ENCODE data around the gene CALU.

CALU gene

GRCh38 chr7:128707752-128708151 is 31.4 kb upstream of the CALU start:
- H2BK15ac ChIP-seq (ENCODE audit: low read depth, poor library complexity, severe bottlenecking): no peak overlapping the region
- no peak overlapping the region for H2BK5ac ChIP-seq (ENCODE audit: low read depth, low read length, poor library complexity, severe bottlenecking)
- H3K4me2 ChIP-seq (ENCODE audit: low read length, poor library complexity, severe bottlenecking): no peak overlapping the region
- no peak overlapping the region for H3K4ac ChIP-seq (ENCODE audit: low read depth in 1 of 2, low read length in 2 of 2)
- H3K27ac ChIP-seq (ENCODE audit: low read length, poor library complexity, severe bottlenecking): no peak overlapping the region
- no peaks in the 10 kb centered on the region for H3K27me3 ChIP-seq (ENCODE audit: control insufficient read depth in 1 of 2, insufficient read depth in 1 of 2, low read length in 2 of 2)
- no peaks in the 10 kb centered on the region for H3K79me1 ChIP-seq (replicated peaks; ENCODE audit: low read length, poor library complexity, severe bottlenecking)
- H3K23ac ChIP-seq (ENCODE audit: low read length in 2 of 2): no peak overlapping the region
- DNase-seq: no peak
- H4K91ac ChIP-seq (ENCODE audit: low read length): no peak overlapping the region
- no peak overlapping the region for H3K4me3 ChIP-seq (ENCODE audit: insufficient read depth in 1 of 2, low read depth in 1 of 2, low read length in 2 of 2)
- no peak overlapping the region for H2BK12ac ChIP-seq (ENCODE audit: low read length in 2 of 2)
- no peak overlapping the region for H3K9ac ChIP-seq (ENCODE audit: low read length)
- no peak overlapping the region for H3K18ac ChIP-seq (ENCODE audit: low read depth in 1 of 2, low read length in 2 of 2)
- H2AK5ac ChIP-seq (ENCODE audit: low read length, severe bottlenecking): no peak overlapping the region
- no peak overlapping the region for H4K8ac ChIP-seq (ENCODE audit: low read length)
- H3K4me1 ChIP-seq (ENCODE audit: control insufficient read depth, insufficient read depth, low read depth, low read length): no peaks in the 10 kb centered on the region
- 57% methylated on average over 1 of the region's 1 CpG for WGBS
- no peak overlapping the region for H2BK120ac ChIP-seq (ENCODE audit: low read depth, low read length)
- no peaks in the 10 kb centered on the region for H3K36me3 ChIP-seq (ENCODE audit: control insufficient read depth in 1 of 2, insufficient read depth in 2 of 2, low read depth in 1 of 2, low read length in 2 of 2)
- H3K14ac ChIP-seq (ENCODE audit: low read length in 2 of 2): no peak overlapping the region
- H3K9me3 ChIP-seq (ENCODE audit: control insufficient read depth, low read length): peaks cover 4% of the 10 kb centered on the region
- no peak overlapping the region for H2AFZ ChIP-seq (ENCODE audit: low read depth, low read length)

GRCh38 chr7:128708235-128708634 is 30.9 kb upstream of the CALU start:
- no peaks in the 10 kb centered on the region for H3K79me1 ChIP-seq (replicated peaks; ENCODE audit: low read length, poor library complexity, severe bottlenecking)
- H3K9ac ChIP-seq (ENCODE audit: low read length): no peak overlapping the region
- H2BK12ac ChIP-seq (ENCODE audit: low read length in 2 of 2): no peak overlapping the region
- no peak overlapping the region for H2BK5ac ChIP-seq (ENCODE audit: low read depth, low read length, poor library complexity, severe bottlenecking)
- H4K91ac ChIP-seq (ENCODE audit: low read length): no peak overlapping the region
- H2AK5ac ChIP-seq (ENCODE audit: low read length, severe bottlenecking): no peak overlapping the region
- H3K9me3 ChIP-seq (ENCODE audit: control insufficient read depth, low read length): peaks cover 6% of the 10 kb centered on the region
- 67% methylated on average over 2 of the region's 3 CpGs for WGBS
- no peak overlapping the region for H3K4ac ChIP-seq (ENCODE audit: low read depth in 1 of 2, low read length in 2 of 2)
- H3K36me3 ChIP-seq (ENCODE audit: control insufficient read depth in 1 of 2, insufficient read depth in 2 of 2, low read depth in 1 of 2, low read length in 2 of 2): no peaks in the 10 kb centered on the region
- no peak overlapping the region for H3K27ac ChIP-seq (ENCODE audit: low read length, poor library complexity, severe bottlenecking)
- H3K18ac ChIP-seq (ENCODE audit: low read depth in 1 of 2, low read length in 2 of 2): no peak overlapping the region
- no peak overlapping the region for H4K8ac ChIP-seq (ENCODE audit: low read length)
- DNase-seq: no peak
- H2BK15ac ChIP-seq (ENCODE audit: low read depth, poor library complexity, severe bottlenecking): no peak overlapping the region
- H3K27me3 ChIP-seq (ENCODE audit: control insufficient read depth in 1 of 2, insufficient read depth in 1 of 2, low read length in 2 of 2): no peaks in the 10 kb centered on the region
- no peak overlapping the region for H2BK120ac ChIP-seq (ENCODE audit: low read depth, low read length)
- H3K4me2 ChIP-seq (ENCODE audit: low read length, poor library complexity, severe bottlenecking): no peak overlapping the region
- no peak overlapping the region for H3K14ac ChIP-seq (ENCODE audit: low read length in 2 of 2)
- H3K23ac ChIP-seq (ENCODE audit: low read length in 2 of 2): no peak overlapping the region
- H3K4me1 ChIP-seq (ENCODE audit: control insufficient read depth, insufficient read depth, low read depth, low read length): no peaks in the 10 kb centered on the region
- no peak overlapping the region for H3K4me3 ChIP-seq (ENCODE audit: insufficient read depth in 1 of 2, low read depth in 1 of 2, low read length in 2 of 2)
- H2AFZ ChIP-seq (ENCODE audit: low read depth, low read length): no peak overlapping the region

- Histone ChIP-seq H2BK15ac (ENCODE audit: low read depth, poor library complexity, severe bottlenecking) (no peak overlapping the region), H3K9ac (ENCODE audit: low read length) (no peak overlapping the region), H3K27ac (ENCODE audit: low read length, poor library complexity, severe bottlenecking) (no peak overlapping the region), H3K9me3 (ENCODE audit: control insufficient read depth, low read length) (peaks cover 6% of the 10 kb centered on the region), H3K27me3 (ENCODE audit: control insufficient read depth in 1 of 2, insufficient read depth in 1 of 2, low read length in 2 of 2) (no peaks in the 10 kb centered on the region), H2BK120ac (ENCODE audit: low read depth, low read length) (no peak overlapping the region), H3K36me3 (ENCODE audit: control insufficient read depth in 1 of 2, insufficient read depth in 2 of 2, low read depth in 1 of 2, low read length in 2 of 2) (no peaks in the 10 kb centered on the region), H2AK5ac (ENCODE audit: low read length, severe bottlenecking) (no peak overlapping the region), H3K4ac (ENCODE audit: low read depth in 1 of 2, low read length in 2 of 2) (no peak overlapping the region), H3K4me2 (ENCODE audit: low read length, poor library complexity, severe bottlenecking) (no peak overlapping the region), H2BK12ac (ENCODE audit: low read length in 2 of 2) (no peak overlapping the region), H3K4me1 (ENCODE audit: control insufficient read depth, insufficient read depth, low read depth, low read length) (no peaks in the 10 kb centered on the region), H3K14ac (ENCODE audit: low read length in 2 of 2) (no peak overlapping the region), H4K91ac (ENCODE audit: low read length) (no peak overlapping the region), H3K18ac (ENCODE audit: low read depth in 1 of 2, low read length in 2 of 2) (no peak overlapping the region), H2BK5ac (ENCODE audit: low read depth, low read length, poor library complexity, severe bottlenecking) (no peak overlapping the region), H3K23ac (ENCODE audit: low read length in 2 of 2) (no peak overlapping the region), H3K4me3 (ENCODE audit: insufficient read depth in 1 of 2, low read depth in 1 of 2, low read length in 2 of 2) (no peak overlapping the region), H4K8ac (ENCODE audit: low read length) (no peak overlapping the region), H3K79me1 (replicated peaks; ENCODE audit: low read length, poor library complexity, severe bottlenecking) (no peaks in the 10 kb centered on the region), H2AFZ (ENCODE audit: low read depth, low read length) (no peak overlapping the region)
- 100% methylated on average over 2 of the region's 3 CpGs for WGBS
- DNase-seq: no peak
These were observed 30.3 kb upstream of the CALU start for GRCh38 chr7:128708824-128709223.

- Histone ChIP-seq H2AFZ (ENCODE audit: low read depth, low read length) (no peak overlapping the region), H4K8ac (ENCODE audit: low read length) (no peak overlapping the region), H3K27me3 (ENCODE audit: control insufficient read depth in 1 of 2, insufficient read depth in 1 of 2, low read length in 2 of 2) (no peaks in the 10 kb centered on the region), H3K9me3 (ENCODE audit: control insufficient read depth, low read length) (peaks cover 6% of the 10 kb centered on the region), H2BK15ac (ENCODE audit: low read depth, poor library complexity, severe bottlenecking) (no peak overlapping the region), H2AK5ac (ENCODE audit: low read length, severe bottlenecking) (no peak overlapping the region), H3K4me3 (ENCODE audit: insufficient read depth in 1 of 2, low read depth in 1 of 2, low read length in 2 of 2) (no peak overlapping the region), H3K79me1 (replicated peaks; ENCODE audit: low read length, poor library complexity, severe bottlenecking) (no peaks in the 10 kb centered on the region), H3K23ac (ENCODE audit: low read length in 2 of 2) (no peak overlapping the region), H3K27ac (ENCODE audit: low read length, poor library complexity, severe bottlenecking) (no peak overlapping the region), H3K9ac (ENCODE audit: low read length) (peak overlapping the region; percentile 12), H3K4ac (ENCODE audit: low read depth in 1 of 2, low read length in 2 of 2) (no peak overlapping the region), H3K4me1 (ENCODE audit: control insufficient read depth, insufficient read depth, low read depth, low read length) (peaks cover 3% of the 10 kb centered on the region), H3K4me2 (ENCODE audit: low read length, poor library complexity, severe bottlenecking) (no peak overlapping the region), H2BK12ac (ENCODE audit: low read length in 2 of 2) (no peak overlapping the region), H3K14ac (ENCODE audit: low read length in 2 of 2) (no peak overlapping the region), H2BK5ac (ENCODE audit: low read depth, low read length, poor library complexity, severe bottlenecking) (no peak overlapping the region), H3K18ac (ENCODE audit: low read depth in 1 of 2, low read length in 2 of 2) (no peak overlapping the region), H3K36me3 (ENCODE audit: control insufficient read depth in 1 of 2, insufficient read depth in 2 of 2, low read depth in 1 of 2, low read length in 2 of 2) (no peaks in the 10 kb centered on the region), H2BK120ac (ENCODE audit: low read depth, low read length) (no peak overlapping the region), H4K91ac (ENCODE audit: low read length) (no peak overlapping the region)
- no peak for DNase-seq
- WGBS: 85% methylated on average over 6 of the region's 6 CpGs
These were observed 28.7 kb upstream of the CALU start for GRCh38 chr7:128710481-128710880.

All from mesenchymal stem cell (in vitro differentiated cells and primary cell).